Stimulated activated CD8-positive, alpha-beta memory T cell treated with anti-CD3 and anti-CD28 coated beads, Interleukin-7, amount 100 ng/mL, for 1 hour (primary cell): ENCODE measurements around the gene ANKRD27.

Source experiments
- DNase-seq, 2 donors: peaks; one replicate each; pipeline ENCODE4 v3.0.0-alpha.2; 2020; ENCODE audit warnings: low read depth in 2 of 2

The ANKRD27 gene

GRCh38 chr19:32550666-32551065, 124.3 kb downstream of the ANKRD27 start:
- no peak for DNase-seq
